HG03159 (cell line): ENCODE measurements around the gene MACROD1.

Experiments
- ATAC-seq: cut with Tn5 transposase; IDR thresholded peaks from one replicate; pipeline ENCODE4 v1.9.1; 2021; ENCODE audit warnings: mild to moderate bottlenecking, moderate library complexity; ENCODE audit not compliant: unreplicated experiment

MACROD1 gene

GRCh38 chr11:64078905-64079304, 87.0 kb downstream of the MACROD1 start:
- no peak for ATAC-seq

GRCh38 chr11:64078284-64078683, 87.6 kb downstream of the MACROD1 start:
- ATAC-seq: no peak

- no peak for ATAC-seq
These were observed 88.3 kb downstream of the MACROD1 start for GRCh38 chr11:64077607-64078006.

GRCh38 chr11:64076758-64077157, 89.2 kb downstream of the MACROD1 start:
- no peak for ATAC-seq

GRCh38 chr11:64074239-64074638, 91.7 kb downstream of the MACROD1 start:
- no peak for ATAC-seq

GRCh38 chr11:64073542-64073941, 92.4 kb downstream of the MACROD1 start:
- no peak for ATAC-seq

- ATAC-seq: no peak
These were observed 93.0 kb downstream of the MACROD1 start for GRCh38 chr11:64072871-64073270.

GRCh38 chr11:64072403-64072802, 93.5 kb downstream of the MACROD1 start:
- ATAC-seq: no peak

- ATAC-seq: no peak
These were observed 94.1 kb downstream of the MACROD1 start for GRCh38 chr11:64071849-64072248.

GRCh38 chr11:64070314-64070681, 95.6 kb downstream of the MACROD1 start:
- no peak for ATAC-seq

GRCh38 chr11:64069401-64070313, 96.3 kb downstream of the MACROD1 start:
- ATAC-seq: no peak

GRCh38 chr11:64068705-64069400, 97.1 kb downstream of the MACROD1 start:
- ATAC-seq: no peak

- no peak for ATAC-seq
These were observed 98.5 kb downstream of the MACROD1 start for GRCh38 chr11:64067230-64067993.

GRCh38 chr11:64065712-64066111, 100.2 kb downstream of the MACROD1 start:
- no peak for ATAC-seq

GRCh38 chr11:64065141-64065465, 100.8 kb downstream of the MACROD1 start:
- ATAC-seq: no peak

- ATAC-seq: no peak
These were observed 101.4 kb downstream of the MACROD1 start for GRCh38 chr11:64064374-64065140.

- no peak for ATAC-seq
These were observed 102.1 kb downstream of the MACROD1 start for GRCh38 chr11:64063777-64064176.

- no peak for ATAC-seq
These were observed 103.5 kb downstream of the MACROD1 start for GRCh38 chr11:64062185-64063039.

GRCh38 chr11:64060861-64061444, 105.0 kb downstream of the MACROD1 start:
- ATAC-seq: peak; percentile 49
